Measurements from ENCODE around the gene B3GLCT. TPM values are rescaled to one million over a fixed set of nuclear protein-coding genes. Genes with fewer than 3 reads are reported as not detected.
A peak's percentile ranks its signal among the peaks of the same experiment; 100 is the strongest.

Gene B3GLCT
- total and polyA plus RNA-seq, 10 of the 15 experiments (the other 5 are each of a cell fraction or from before 2014, with no cell fraction given), result 0.07 to 0.89 (median 0.25) TPM

- BruUV-seq (replicated peaks), result no TSS peak
Measured at GRCh38 chr13:31159306-31159705, 40.5 kb upstream of the B3GLCT start.

More at GRCh38 chr13:31159306-31159705, 40.5 kb upstream of the B3GLCT start:
- ATAC-seq, result no peak
- H3K9ac ChIP-seq (ENCODE audit: control insufficient read depth, insufficient read depth, low read length), result peak overlapping the region; percentile 19; the same call in 1 of the 2 replicates
- in situ Hi-C loops (cut with MboI) (loop anchor here (25.0 kb wide), 1 partner anchor 1378 kb away; the partner anchor contains the start of gene N4BP2L2), intact Hi-C loops (cut with micrococcal nuclease; ENCODE audit: unreplicated experiment) (no loop called here)
- H3K4me2 ChIP-seq (ENCODE audit: control insufficient read depth, insufficient read depth), result peak overlapping the region; percentile 85
- no peaks in the 10 kb centered on the region for H3K27me3 ChIP-seq (replicated peaks in 1 of 2; ENCODE audit: control insufficient read depth in 2 of 2, insufficient read depth in 2 of 2, low read length in 1 of 2)
- no peak for DNase-seq (ENCODE audit: low read depth, low spot score)
- no peaks in the 10 kb centered on the region for H3K9me3 ChIP-seq (replicated peaks; ENCODE audit: control insufficient read depth, insufficient read depth, low read length)
- peaks cover 55% of the 10 kb centered on the region for H3K79me2 ChIP-seq (ENCODE audit: control insufficient read depth, insufficient read depth, low read length)
- RAD21 ChIA-PET (ENCODE audit: unreplicated experiment), result interaction anchor here (0.9 kb wide), 1 partner anchor 115 kb away, joined by 3 read pairs; no protein-coding TSS in a partner anchor
- POLR2A ChIA-PET, result interaction anchor here (0.6 kb wide), 1 partner anchor 10 kb away, joined by 3 read pairs; no protein-coding TSS in a partner anchor
- peaks cover 0 to 6% of the 10 kb centered on the region in 2 experiments; a peak in 3 of 4 replicates for H3K36me3 ChIP-seq (ENCODE audit: control insufficient read depth in 2 of 2, insufficient read depth in 2 of 2, low read length in 1 of 2)
- peak overlapping the region; percentile 88 for H3K4me3 ChIP-seq
- no peak for FAIRE-seq
- H3K27ac ChIP-seq (ENCODE audit: control insufficient read depth, insufficient read depth), result no peak overlapping the region
- 29% methylated on average over 4 of the region's 4 CpGs for WGBS (ENCODE audit: insufficient coverage, insufficient replicate concordance, low lambda C conversion rate, missing lambda C conversion rate)
- CTCF ChIA-PET, result interaction anchor here (2.1 to 2.6 kb wide), 2 partner anchors 9 to 37 kb away, joined by 8 to 21 read pairs; no protein-coding TSS in a partner anchor
- no peak overlapping the region; the same call in 1 of the 2 replicates for H2AFZ ChIP-seq (ENCODE audit: control insufficient read depth, low read depth, low read length)
- SMC1A ChIA-PET (ENCODE audit: uncharacterized antibody, unreplicated experiment), result interaction anchor here (0.9 to 1.5 kb wide), 5 partner anchors 10 to 110 kb away, joined by 3 to 4 read pairs (median 4); partner anchors contain the start of gene B3GLCT
- no peaks in the 10 kb centered on the region for H4K20me1 ChIP-seq (ENCODE audit: control insufficient read depth, insufficient read depth)
- H3K4me1 ChIP-seq (ENCODE audit: control insufficient read depth, insufficient read depth, low read length), result no peaks in the 10 kb centered on the region
- no peak for TF ChIP-seq PBX3 (IDR thresholded peaks at IDR 0.05; ENCODE audit: insufficient replicate concordance, low read depth, low read length)
- TF ChIP-seq PAX8 (IDR thresholded peaks at IDR 0.05), result no peak
- no peak for TF ChIP-seq SMAD1 (IDR thresholded peaks at IDR 0.05; ENCODE audit: low read depth, partially characterized antibody)
- TF ChIP-seq TCF12 (IDR thresholded peaks at IDR 0.05; ENCODE audit: low read depth, low read length), result no peak
- TF ChIP-seq STAT1 (conservative IDR thresholded peaks at IDR 0.05), result no peak
